ENCODE measurements around the gene DMD. TPM values are rescaled to one million over a fixed set of nuclear protein-coding genes. Genes with fewer than 3 reads are reported as not detected.

Gene DMD
- polyA plus RNA-seq, 3 donors: 0.23 TPM; not detected in 2

DNA sequence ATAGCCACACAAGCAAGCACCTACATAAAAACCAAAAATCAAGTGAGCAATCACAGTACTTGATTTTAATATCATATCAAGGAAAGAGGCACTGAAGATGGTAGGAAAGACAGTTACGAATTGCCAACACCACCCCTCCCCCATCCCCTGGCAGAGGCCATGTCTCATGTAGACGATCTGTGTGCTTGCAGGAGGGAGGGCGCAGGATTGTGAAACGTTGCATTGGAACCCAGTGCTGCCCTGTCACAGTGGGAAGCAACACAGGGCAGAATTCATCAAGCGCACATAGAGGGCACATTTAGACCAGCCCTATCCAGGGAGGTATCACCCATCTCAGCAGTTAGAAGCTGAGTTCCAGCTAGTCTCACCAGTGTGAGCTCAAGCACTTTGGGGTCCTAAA, 359.8 kb downstream of the DMD start:
- TF ChIP-seq, protein P1, sequence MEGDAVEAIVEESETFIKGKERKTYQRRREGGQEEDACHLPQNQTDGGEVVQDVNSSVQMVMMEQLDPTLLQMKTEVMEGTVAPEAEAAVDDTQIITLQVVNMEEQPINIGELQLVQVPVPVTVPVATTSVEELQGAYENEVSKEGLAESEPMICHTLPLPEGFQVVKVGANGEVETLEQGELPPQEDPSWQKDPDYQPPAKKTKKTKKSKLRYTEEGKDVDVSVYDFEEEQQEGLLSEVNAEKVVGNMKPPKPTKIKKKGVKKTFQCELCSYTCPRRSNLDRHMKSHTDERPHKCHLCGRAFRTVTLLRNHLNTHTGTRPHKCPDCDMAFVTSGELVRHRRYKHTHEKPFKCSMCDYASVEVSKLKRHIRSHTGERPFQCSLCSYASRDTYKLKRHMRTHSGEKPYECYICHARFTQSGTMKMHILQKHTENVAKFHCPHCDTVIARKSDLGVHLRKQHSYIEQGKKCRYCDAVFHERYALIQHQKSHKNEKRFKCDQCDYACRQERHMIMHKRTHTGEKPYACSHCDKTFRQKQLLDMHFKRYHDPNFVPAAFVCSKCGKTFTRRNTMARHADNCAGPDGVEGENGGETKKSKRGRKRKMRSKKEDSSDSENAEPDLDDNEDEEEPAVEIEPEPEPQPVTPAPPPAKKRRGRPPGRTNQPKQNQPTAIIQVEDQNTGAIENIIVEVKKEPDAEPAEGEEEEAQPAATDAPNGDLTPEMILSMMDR (IDR thresholded peaks at IDR 0.05): no peak
- Mint-ChIP-seq H3K27ac (no peak overlapping the region), H3K4me3 (no peak overlapping the region), H3K36me3 (no peaks in the 10 kb centered on the region), H3K27me3 (ENCODE audit: low read depth in 3 of 3) (no peaks in the 10 kb centered on the region), H3K4me1 (no peaks in the 10 kb centered on the region), H3K9me3 (peaks cover 0 to 8% (median 2%) of the 10 kb centered on the region in 7 donors)
- Histone ChIP-seq H3K4me1 (ENCODE audit: control insufficient read depth in 1 of 2, insufficient read depth in 2 of 2, low read length in 2 of 2) (no peaks in the 10 kb centered on the region), H3K36me3 (replicated peaks in 1 of 2; ENCODE audit: control insufficient read depth in 1 of 2, insufficient read depth in 2 of 2, low read length in 2 of 2) (no peaks in the 10 kb centered on the region), H3K79me2 (ENCODE audit: insufficient read depth, low read length) (no peaks in the 10 kb centered on the region), H2AFZ (ENCODE audit: insufficient read depth, low read depth, low read length, poor library complexity, severe bottlenecking) (no peak overlapping the region), H3K4me2 (replicated peaks; ENCODE audit: extremely low read depth, low read length, poor library complexity, severe bottlenecking) (no peak overlapping the region), H3K4me3 (replicated peaks in 1 of 3; ENCODE audit: low read depth in 2 of 3, low read length in 3 of 3) (no peak overlapping the region), H4K20me1 (ENCODE audit: insufficient read depth, low read length) (no peaks in the 10 kb centered on the region), H3K9ac (ENCODE audit: insufficient read depth, low read length, poor library complexity, severe bottlenecking) (no peak overlapping the region), H3K9me3 (replicated peaks in 1 of 2; ENCODE audit: control insufficient read depth in 1 of 2, insufficient read depth in 1 of 2, low read length in 2 of 2) (peaks cover 5 to 10% of the 10 kb centered on the region in 2 donors), H3K27me3 (ENCODE audit: control insufficient read depth in 2 of 2, insufficient read depth in 2 of 2, low read length in 2 of 2) (no peaks in the 10 kb centered on the region), H3K27ac (ENCODE audit: low read depth in 1 of 2, low read length in 2 of 2) (no peak overlapping the region)
- no peak for DNase-seq
- intact Hi-C loops (cut with micrococcal nuclease): no loop called here
- 80% methylated on average over 1 of the region's 5 CpGs for WGBS (ENCODE audit: insufficient coverage)

DNA sequence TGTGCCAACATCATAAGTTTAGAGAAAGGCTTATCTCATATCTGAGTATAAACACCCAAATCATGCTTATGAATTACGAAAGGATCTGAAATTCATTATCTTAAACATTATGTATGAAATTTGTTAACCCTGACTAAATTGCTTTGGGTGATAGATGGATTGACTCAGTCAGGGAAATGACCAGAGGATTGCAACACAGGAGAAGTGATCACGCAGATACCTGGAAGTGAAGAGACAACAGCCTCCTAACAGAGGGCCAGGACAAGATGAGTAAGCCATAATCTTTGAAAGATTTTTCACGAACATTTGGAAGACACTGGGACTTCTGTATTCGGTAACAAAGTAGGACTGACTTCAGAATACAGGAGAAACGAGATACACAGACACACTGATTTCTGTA, 363.4 kb downstream of the DMD start:
- no peaks in the 10 kb centered on the region for H3K27me3 ChIP-seq (ENCODE audit: control insufficient read depth in 2 of 2, insufficient read depth in 2 of 2, low read length in 2 of 2)
- Mint-ChIP-seq H3K9me3 (peaks cover 0 to 6% (median 2%) of the 10 kb centered on the region in 7 donors), H3K27ac (no peak overlapping the region), H3K4me3 (no peak overlapping the region), H3K36me3 (no peaks in the 10 kb centered on the region), H3K4me1 (no peaks in the 10 kb centered on the region), H3K27me3 (ENCODE audit: low read depth in 3 of 3) (no peaks in the 10 kb centered on the region)
- H4K20me1 ChIP-seq (ENCODE audit: insufficient read depth, low read length): no peaks in the 10 kb centered on the region
- intact Hi-C loops (cut with micrococcal nuclease): no loop called here
- H3K9me3 ChIP-seq (replicated peaks in 1 of 2; ENCODE audit: control insufficient read depth in 1 of 2, insufficient read depth in 1 of 2, low read length in 2 of 2): peaks cover 5 to 10% of the 10 kb centered on the region in 2 donors
- no peak for DNase-seq
- no peak overlapping the region for H3K4me3 ChIP-seq (replicated peaks in 1 of 3; ENCODE audit: low read depth in 2 of 3, low read length in 3 of 3)
- no peaks in the 10 kb centered on the region for H3K79me2 ChIP-seq (ENCODE audit: insufficient read depth, low read length)
- H3K4me2 ChIP-seq (replicated peaks; ENCODE audit: extremely low read depth, low read length, poor library complexity, severe bottlenecking): no peak overlapping the region
- WGBS (ENCODE audit: insufficient coverage): 67% methylated on average over 1 of the region's 5 CpGs
- H3K4me1 ChIP-seq (ENCODE audit: control insufficient read depth in 1 of 2, insufficient read depth in 2 of 2, low read length in 2 of 2): no peaks in the 10 kb centered on the region
- H3K36me3 ChIP-seq (replicated peaks in 1 of 2; ENCODE audit: control insufficient read depth in 1 of 2, insufficient read depth in 2 of 2, low read length in 2 of 2): no peaks in the 10 kb centered on the region
- no peak overlapping the region for H2AFZ ChIP-seq (ENCODE audit: insufficient read depth, low read depth, low read length, poor library complexity, severe bottlenecking)
- TF ChIP-seq, protein P1 (IDR thresholded peaks at IDR 0.05): no peak
- no peak overlapping the region for H3K27ac ChIP-seq (ENCODE audit: low read depth in 1 of 2, low read length in 2 of 2)
- no peak overlapping the region for H3K9ac ChIP-seq (ENCODE audit: insufficient read depth, low read length, poor library complexity, severe bottlenecking)

Measured in CD14-positive monocyte (primary cell).